Esophagus muscularis mucosa (tissue), 4 donors: ENCODE data around the gene RIN1. TPM values are rescaled to one million over a fixed set of nuclear protein-coding genes. Genes with fewer than 3 reads are reported as not detected.
A peak's percentile ranks its signal among the peaks of the same experiment; 100 is the strongest.

Experiments used
- DNase-seq: peaks from one replicate; pipeline ENCODE4 v3.0.0-alpha.2; 2017; ENCODE audit errors: extremely low spot score
- H3K27ac ChIP-seq, 4 donors: fragments of 200-600 bp; sonication (generic); replicated peaks in 1 of 4; 1 replicate in 3 of 4; 2 replicates in 1 of 4; pipeline ENCODE4 v1.5.1; 2016 to 2019; ENCODE audit warnings: mild to moderate bottlenecking in 1 of 4
- H3K27me3 ChIP-seq, 4 donors: fragments of 200-600 bp; sonication (generic); one replicate each; pipeline versions ENCODE4 v1.5.1 to v1.6.0; 2016 to 2019
- H3K36me3 ChIP-seq, 4 donors: fragments of 200-600 bp; sonication (generic); one replicate each; pipeline ENCODE4 v1.5.1; 2016 to 2019
- H3K4me1 ChIP-seq, 4 donors: fragments of 200-600 bp; sonication (generic); one replicate each; pipeline ENCODE4 v1.5.1; 2016 to 2019
- H3K4me3 ChIP-seq, 4 donors: fragments of 200-600 bp; sonication (generic); 1 replicate in 2 of 4; 2 replicates in 2 of 4; pipeline ENCODE4 v1.5.1; 2016 to 2019; ENCODE audit warnings: mild to moderate bottlenecking in 4 of 4, moderate library complexity in 1 of 4
- H3K9me3 ChIP-seq, 4 donors: fragments of 200-600 bp; sonication (generic); 1 replicate in 3 of 4; 2 replicates in 1 of 4; pipeline ENCODE4 v1.5.1; 2016 to 2019
- EP300 ChIP-seq: sonication (generic); formaldehyde crosslinking; IDR thresholded peaks from one replicate; pipeline ENCODE4 v1.6.1; 2017; ENCODE audit warnings: antibody characterized with exemption
- POLR2A ChIP-seq: fragments of 450-650 bp; IDR thresholded peaks from one replicate; pipeline ENCODE4 v1.6.1; 2017; ENCODE audit warnings: antibody characterized with exemption, moderate library complexity, mild to moderate bottlenecking, low read depth
- POLR2AphosphoS5 ChIP-seq, 2 donors: sonication (generic); formaldehyde crosslinking; IDR thresholded peaks; one replicate each; pipeline ENCODE4 v1.6.1; 2017; ENCODE audit warnings: antibody characterized with exemption in 2 of 2
- WGBS: methylation state at CpG from one replicate; pipeline ENCODE4 v1.1.5; 2018; 5-methylcytosine and 5-hydroxymethylcytosine counted together
- intact Hi-C: fragments of 100-400 bp; cut with DNase I; formaldehyde crosslinking; loops from one replicate; pipeline ENCODE4 v1.15.1; 2023
- total RNA-seq, 4 donors: library from RNA; depleted of rRNA; stranded (reverse); fragments of >200 nt; gene quantifications; one replicate each; pipeline versions ENCODE4 v1.1.0 to v1.2.1, GENCODE V29; 2016
- TF ChIP-seq, protein P1 (sequence below), 3 experiments: fragments of 200-600 bp in 2 of 3; fragments of 450-650 bp in 1 of 3; sonication (generic) in 2 of 3; IDR thresholded peaks; one replicate each; pipeline ENCODE4 v1.5.1; 2017 to 2019; ENCODE audit warnings: antibody characterized with exemption in 3 of 3, mild to moderate bottlenecking in 2 of 3, moderate library complexity in 1 of 3

Gene RIN1
- total RNA-seq, 4 donors from 2014 or later = 3.1 to 6.6 (median 4.5) TPM

DNA sequence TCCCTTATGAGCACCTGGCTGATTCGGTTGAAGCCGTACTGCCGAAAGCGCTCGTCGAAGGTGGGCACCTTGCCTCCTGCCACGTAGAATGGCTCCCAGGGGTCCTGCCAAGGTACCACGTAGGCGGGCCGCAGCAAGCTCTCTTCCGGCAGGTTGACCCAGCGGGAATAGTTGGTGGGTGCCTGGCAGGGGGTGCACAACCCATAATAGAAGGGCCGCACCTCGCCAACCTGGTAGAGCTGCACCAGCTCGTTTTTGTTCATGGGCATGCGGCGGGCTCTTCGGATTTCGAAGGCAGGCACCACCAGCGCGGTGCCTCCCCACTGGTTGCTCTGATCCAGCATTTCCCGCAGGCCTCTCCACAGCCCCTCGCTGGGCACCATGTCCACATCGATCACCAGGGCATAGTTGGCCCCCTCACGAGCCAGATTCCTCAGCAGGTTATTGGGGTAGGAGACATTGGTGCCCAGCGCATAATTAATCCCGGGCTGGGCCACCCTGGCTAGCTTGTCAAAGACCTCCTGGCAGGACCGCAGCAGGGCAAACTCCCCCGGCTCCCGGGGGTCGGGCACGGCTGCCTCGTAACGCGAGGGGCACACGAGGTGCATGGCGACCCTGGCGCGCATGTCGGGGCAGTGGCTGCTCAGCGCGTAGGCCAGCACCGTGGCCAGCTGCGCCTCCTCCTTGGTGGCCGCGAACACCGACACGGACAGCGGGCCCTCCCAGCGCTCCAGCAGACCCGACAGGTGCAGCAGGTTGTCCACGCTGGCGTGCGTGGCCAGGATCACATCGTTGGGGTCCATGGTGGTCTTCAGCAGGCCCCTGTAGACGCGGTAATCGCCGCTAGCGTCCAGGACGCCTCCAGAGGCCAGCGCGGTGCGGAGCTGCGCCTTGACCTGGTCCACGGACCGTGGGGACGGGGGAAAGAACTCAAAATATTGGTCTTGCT lies 10.5 kb upstream of the RIN1 start:
- TF ChIP-seq, protein P1, sequence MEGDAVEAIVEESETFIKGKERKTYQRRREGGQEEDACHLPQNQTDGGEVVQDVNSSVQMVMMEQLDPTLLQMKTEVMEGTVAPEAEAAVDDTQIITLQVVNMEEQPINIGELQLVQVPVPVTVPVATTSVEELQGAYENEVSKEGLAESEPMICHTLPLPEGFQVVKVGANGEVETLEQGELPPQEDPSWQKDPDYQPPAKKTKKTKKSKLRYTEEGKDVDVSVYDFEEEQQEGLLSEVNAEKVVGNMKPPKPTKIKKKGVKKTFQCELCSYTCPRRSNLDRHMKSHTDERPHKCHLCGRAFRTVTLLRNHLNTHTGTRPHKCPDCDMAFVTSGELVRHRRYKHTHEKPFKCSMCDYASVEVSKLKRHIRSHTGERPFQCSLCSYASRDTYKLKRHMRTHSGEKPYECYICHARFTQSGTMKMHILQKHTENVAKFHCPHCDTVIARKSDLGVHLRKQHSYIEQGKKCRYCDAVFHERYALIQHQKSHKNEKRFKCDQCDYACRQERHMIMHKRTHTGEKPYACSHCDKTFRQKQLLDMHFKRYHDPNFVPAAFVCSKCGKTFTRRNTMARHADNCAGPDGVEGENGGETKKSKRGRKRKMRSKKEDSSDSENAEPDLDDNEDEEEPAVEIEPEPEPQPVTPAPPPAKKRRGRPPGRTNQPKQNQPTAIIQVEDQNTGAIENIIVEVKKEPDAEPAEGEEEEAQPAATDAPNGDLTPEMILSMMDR (IDR thresholded peaks at IDR 0.05) = no peak
- TF ChIP-seq POLR2A (no peak), POLR2AphosphoS5 (IDR thresholded peaks at IDR 0.05) (no peak)
- intact Hi-C loops = loop anchor here (10.0 kb wide), 1 partner anchor 508 kb away; the partner anchor contains the start of gene LRFN4
- no peak for DNase-seq

DNA sequence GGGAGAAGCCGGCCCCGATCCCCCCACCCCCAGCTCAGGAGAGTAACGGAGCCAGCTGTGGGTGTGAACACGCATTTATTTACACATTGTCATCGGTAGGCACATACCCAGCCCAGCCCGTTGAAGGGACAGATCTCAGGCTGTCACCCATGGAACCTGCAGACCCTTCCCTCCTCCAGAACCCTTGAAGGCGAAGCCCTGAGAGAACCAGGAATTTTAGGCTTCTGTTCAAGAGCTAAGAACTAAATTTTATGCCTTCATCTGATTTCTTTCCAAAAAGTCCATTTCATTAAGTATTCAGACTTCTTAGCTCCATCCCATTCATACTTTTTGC lies 9.0 kb upstream of the RIN1 start:
- Histone ChIP-seq H3K27ac (peak overlapping the region; percentile 84 to 95 (median 94)), H3K27me3 (no peaks in the 10 kb centered on the region), H3K4me1 (peaks cover 29 to 52% (median 44%) of the 10 kb centered on the region in 4 donors), H3K9me3 (no peaks in the 10 kb centered on the region), H3K4me3 (peak overlapping the region; percentile 70 to 96 (median 80)), H3K36me3 (peaks cover 15 to 22% (median 20%) of the 10 kb centered on the region in 4 donors)
- no peak for DNase-seq
- 2% methylated on average over 4 of the region's 7 CpGs for WGBS
- intact Hi-C loops = loop anchor here (10.0 kb wide), 1 partner anchor 510 kb away; the partner anchor contains the start of gene LRFN4
- TF ChIP-seq POLR2AphosphoS5 (IDR thresholded peaks at IDR 0.05) (no peak), EP300 (no peak), POLR2A (no peak)
- TF ChIP-seq, protein P1 (IDR thresholded peaks at IDR 0.05) = no peak

More for the DNA sequence above, 10.5 kb upstream of the RIN1 start:
- no peaks in the 10 kb centered on the region for H3K9me3 ChIP-seq
- peak overlapping the region; percentile 70 to 96 (median 80) for H3K4me3 ChIP-seq
- H3K36me3 ChIP-seq = peaks cover under 1 to 8% (median 6%) of the 10 kb centered on the region in 4 donors
- H3K27me3 ChIP-seq = no peaks in the 10 kb centered on the region
- H3K27ac ChIP-seq = peak overlapping the region; percentile 88 to 95 (median 94)
- WGBS = 45% methylated on average over 24 of the region's 68 CpGs
- H3K4me1 ChIP-seq = peaks cover 29 to 52% (median 44%) of the 10 kb centered on the region in 4 donors

DNA sequence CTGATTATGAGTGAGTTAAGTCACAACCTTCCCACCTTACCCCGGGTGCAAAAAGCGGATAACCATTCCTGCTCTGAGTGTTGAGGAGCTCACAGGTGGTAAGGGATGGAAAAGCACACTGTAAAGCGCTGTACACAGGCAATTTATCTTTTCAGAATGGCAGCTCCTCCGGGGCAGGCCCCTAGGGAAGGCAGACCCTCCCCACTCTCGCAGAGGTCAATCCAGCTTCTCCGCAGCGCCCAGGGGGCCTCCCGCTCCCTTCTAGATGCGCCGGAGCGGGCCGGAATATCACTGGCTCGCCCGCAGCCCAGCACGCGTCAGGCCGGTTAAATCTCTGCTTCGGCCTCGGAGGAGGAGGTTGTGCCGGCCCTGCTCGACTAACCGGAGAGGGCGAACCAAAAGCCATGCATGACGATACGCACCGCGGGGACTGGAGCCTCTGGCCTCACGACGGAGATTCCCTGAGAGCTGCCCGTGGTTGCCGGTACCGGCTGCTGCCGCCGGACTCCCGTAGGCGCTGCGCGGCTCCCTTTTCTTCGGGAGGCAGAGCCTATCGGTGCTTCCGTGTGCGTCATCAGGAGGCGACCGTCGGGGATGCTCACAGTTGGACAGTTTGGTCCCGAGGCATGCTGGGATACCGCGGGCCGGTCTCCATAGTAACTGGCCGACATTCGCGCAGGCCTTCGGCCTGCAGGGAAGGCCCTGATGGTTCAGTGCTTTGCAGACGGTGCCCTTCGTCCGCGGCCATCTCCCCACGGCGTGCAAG lies 8.5 kb upstream of the RIN1 start, which contains the start of gene BRMS1:
Gene BRMS1 (minus strand): TSS at position 555 of the 766 bp plus-strand sequence. CDS start 2,870 bp downstream, outside the sequence.
- peaks cover 20 to 28% (median 26%) of the 10 kb centered on the region in 4 donors for H3K36me3 ChIP-seq
- H3K4me3 ChIP-seq = peak within 1 kb of the TSS; percentile 70 to 96 (median 80)
- H3K4me1 ChIP-seq = peaks cover 29 to 52% (median 44%) of the 10 kb centered on the region in 4 donors
- H3K27me3 ChIP-seq = no peaks in the 10 kb centered on the region
- DNase-seq = peak; percentile 99
- TF ChIP-seq EP300 (no peak), POLR2A (peak; percentile 79), POLR2AphosphoS5 (IDR thresholded peaks at IDR 0.05) (peak; percentile 98 to 99)
- TF ChIP-seq, protein P1 (IDR thresholded peaks at IDR 0.05) = peak; percentile 24 to 51 (median 42)
- H3K9me3 ChIP-seq = no peaks in the 10 kb centered on the region
- intact Hi-C loops = loop anchor here (10.0 kb wide), 1 partner anchor 510 kb away; the partner anchor contains the start of gene LRFN4
- peak within 1 kb of the TSS; percentile 84 to 95 (median 94) for H3K27ac ChIP-seq
- 2% methylated on average over 20 of the region's 59 CpGs for WGBS

DNA sequence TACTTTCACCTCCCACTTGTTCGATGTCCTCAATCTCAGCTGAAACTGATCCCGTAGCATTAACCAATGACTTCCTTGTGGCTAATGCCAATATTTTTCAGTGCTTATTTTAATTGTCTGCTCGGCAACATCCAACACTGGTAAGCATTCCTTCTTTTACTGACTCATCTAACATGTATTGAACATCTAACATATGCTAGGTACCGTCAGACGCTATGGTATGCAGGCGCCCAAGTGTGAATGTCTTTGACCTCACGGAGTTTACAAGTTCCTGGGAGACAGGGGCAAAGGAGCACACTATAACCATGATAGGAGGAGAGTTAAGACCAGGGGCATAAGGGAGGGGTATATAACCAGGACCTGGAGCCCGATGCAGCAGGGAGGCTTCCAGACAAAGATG lies 6.9 kb upstream of the RIN1 start:
- H3K27ac ChIP-seq = no peak overlapping the region
- H3K27me3 ChIP-seq = no peaks in the 10 kb centered on the region
- peaks cover 31 to 43% (median 42%) of the 10 kb centered on the region in 4 donors for H3K36me3 ChIP-seq
- TF ChIP-seq EP300 (no peak), POLR2A (no peak), POLR2AphosphoS5 (IDR thresholded peaks at IDR 0.05) (no peak)
- TF ChIP-seq, protein P1 (IDR thresholded peaks at IDR 0.05) = no peak
- 91% methylated on average over 8 of the region's 8 CpGs for WGBS
- H3K4me1 ChIP-seq = peaks cover 29 to 46% (median 37%) of the 10 kb centered on the region in 4 donors
- DNase-seq = no peak
- H3K4me3 ChIP-seq = no peak overlapping the region
- intact Hi-C loops = loop anchor here (10.0 kb wide), 1 partner anchor 512 kb away; the partner anchor contains the start of gene LRFN4
- no peaks in the 10 kb centered on the region for H3K9me3 ChIP-seq
